K562 (cell line): Measurements from ENCODE around the gene LRRC75A. TPM values are rescaled to one million over a fixed set of nuclear protein-coding genes. Genes with fewer than 3 reads are reported as not detected.

ENCODE experiments used
- ATAC-seq: fragments of 200-7000 bp; cut with Tn5 transposase; 3 replicates; pipeline ENCODE4 v1.9.1; 2020; ENCODE audit warnings: moderate library complexity
- BruUV-seq: library from RNA; stranded (reverse); fragments of 400-500 nt; replicated peaks from 2 replicates; lab custom pipeline; 2021; lab: Mats Ljungman, UMichigan
- CTCF ChIA-PET: fragments of 300-600 bp; formaldehyde crosslinking; extraction: SDS; loops from one replicate; lab custom pipeline; 2021; ENCODE audit warnings: low intra/inter-chr PET ratio; lab: Yijun Ruan, JAX
- POLR2A ChIA-PET: fragments of 300-600, 350-650 bp; sonication (Branson Sonifier 250); formaldehyde crosslinking; extraction: SDS; loops from one replicate; lab custom pipeline; 2021; ENCODE audit warnings: antibody characterized with exemption, inconsistent platforms; lab: Yijun Ruan, JAX
- DNase-seq, 4 experiments: peaks; one replicate each; pipeline versions ENCODE4 v3.0.0 to v3.0.0-alpha.2; 2011 to 2018; ENCODE audit warnings: low spot score in 3 of 4, mixed read lengths in 3 of 4; ENCODE audit errors: extremely low read depth in 1 of 4
- FAIRE-seq: peaks from 2 replicates; lab custom pipeline; 2011; peaks lifted over from hg19 to GRCh38; lab: Jason Lieb, UNC
- H2AFZ ChIP-seq: 2 replicates; pipeline ENCODE4 v1.6.0; 2011; ENCODE audit warnings: low read depth, low read length, control low read depth, inconsistent platforms
- H3K27ac ChIP-seq: fragments of 200-600 bp; 3 replicates; pipeline ENCODE4 v1.8.0; 2011; ENCODE audit warnings: low read depth, mild to moderate bottlenecking, control low read depth, inconsistent platforms, low read length, moderate library complexity, mixed read lengths; ENCODE audit errors: extremely low read depth
- H3K27me3 ChIP-seq, 2 experiments: fragments of 300-600 bp in 1 of 2; 2 replicates in 1 of 2; 3 replicates in 1 of 2; pipeline versions ENCODE4 v1.6.0 to v1.8.0; 2011; ENCODE audit warnings: inconsistent platforms in 2 of 2, low read length in 2 of 2, mild to moderate bottlenecking in 1 of 2, mixed read lengths in 1 of 2, moderate library complexity in 1 of 2; ENCODE audit not compliant: control insufficient read depth in 2 of 2, insufficient read depth in 2 of 2
- H3K36me3 ChIP-seq: fragments of 300-600 bp; 3 replicates; pipeline ENCODE4 v1.8.0; 2011; ENCODE audit warnings: mild to moderate bottlenecking, low read length, inconsistent platforms; ENCODE audit not compliant: control insufficient read depth, insufficient read depth
- H3K4me1 ChIP-seq, 2 experiments: fragments of 200-600 bp in 1 of 2; replicated peaks in 1 of 2; 2 replicates in 1 of 2; 3 replicates in 1 of 2; pipeline versions ENCODE4 v1.5.1 to v1.8.0; 2011; ENCODE audit warnings: inconsistent platforms in 2 of 2, low read length in 2 of 2, mild to moderate bottlenecking in 1 of 2, mixed read lengths in 1 of 2, moderate library complexity in 1 of 2; ENCODE audit not compliant: control insufficient read depth in 2 of 2, insufficient read depth in 2 of 2
- H3K4me2 ChIP-seq: 2 replicates; pipeline ENCODE4 v1.6.1; 2011; ENCODE audit warnings: low read length, control low read depth, inconsistent platforms, mixed read lengths; ENCODE audit not compliant: insufficient read depth
- H3K4me3 ChIP-seq: fragments of 200-600 bp; sonication (generic), shearing (Covaris generic); 2 replicates; pipeline ENCODE4 v1.5.1; 2016; ENCODE audit warnings: control low read depth, inconsistent platforms
- H3K79me2 ChIP-seq: fragments of 200-600 bp; 3 replicates; pipeline ENCODE4 v1.8.0; 2011; ENCODE audit warnings: low read length, inconsistent platforms; ENCODE audit not compliant: control insufficient read depth, insufficient read depth
- H3K9ac ChIP-seq, 2 experiments: 2 replicates each; pipeline versions ENCODE4 v1.6.0 to v1.6.1; 2011; ENCODE audit warnings: low read depth in 2 of 2, low read length in 2 of 2, control low read depth in 1 of 2, inconsistent platforms in 1 of 2, mild to moderate bottlenecking in 1 of 2, mixed read lengths in 1 of 2; ENCODE audit not compliant: insufficient read depth in 1 of 2
- H3K9me1 ChIP-seq: one replicate; pipeline ENCODE4 v1.6.0; 2011; ENCODE audit warnings: inconsistent platforms, mild to moderate bottlenecking, low read length, moderate library complexity; ENCODE audit not compliant: control insufficient read depth, insufficient read depth
- H3K9me3 ChIP-seq: replicated peaks from 2 replicates; pipeline ENCODE4 v1.5.1; 2011; ENCODE audit warnings: low read depth, low read length, inconsistent platforms; ENCODE audit not compliant: control insufficient read depth, insufficient read depth
- H4K20me1 ChIP-seq: replicated peaks from 2 replicates; pipeline ENCODE4 v1.6.1; 2011; ENCODE audit warnings: low read length, inconsistent platforms, mixed read lengths; ENCODE audit not compliant: control insufficient read depth, insufficient read depth
- CHD1 ChIP-seq: fragments of 200-600 bp; sonication (generic); IDR thresholded peaks from one replicate; pipeline ENCODE4 v1.6.1; 2012; ENCODE audit warnings: mild to moderate bottlenecking, moderate library complexity, low read length, inconsistent platforms
- CREM ChIP-seq: IDR thresholded peaks from 2 replicates; pipeline ENCODE4 v1.6.1; 2014; ENCODE audit warnings: antibody characterized with exemption, low read depth
- EWSR1 ChIP-seq: fragments of 450-650 bp; IDR thresholded peaks from 2 replicates; pipeline ENCODE4 v1.6.1; 2018; ENCODE audit warnings: borderline replicate concordance, mild to moderate bottlenecking, low read depth, moderate library complexity; ENCODE audit not compliant: partially characterized antibody
- GTF2E2 ChIP-seq: fragments of 200-800 bp; sonication (Bioruptor generic); IDR thresholded peaks from 2 replicates; pipeline ENCODE4 v1.6.1; 2016; ENCODE audit warnings: missing genetic modification characterization, missing compliant biosample characterization
- HNRNPLL ChIP-seq: fragments of 200-400 bp; formaldehyde crosslinking; IDR thresholded peaks from 2 replicates; pipeline ENCODE4 v1.6.1; 2017; ENCODE audit warnings: low read length, low read depth, mild to moderate bottlenecking; ENCODE audit not compliant: poor library complexity, severe bottlenecking
- MED1 ChIP-seq: sonication (generic); formaldehyde crosslinking; IDR thresholded peaks from 2 replicates; pipeline ENCODE4 v1.8.1; 2023; ENCODE audit warnings: missing genetic modification reagents, borderline replicate concordance
- POLR2A ChIP-seq: fragments of 450-650 bp; conservative IDR thresholded peaks from 2 replicates; pipeline ENCODE4 v1.6.1; 2016
- POLR2AphosphoS2 ChIP-seq: IDR thresholded peaks from 2 replicates; pipeline ENCODE4 v1.6.1; 2012; ENCODE audit warnings: low read length, improper control_type of control experiment
- SUPT5H ChIP-seq: fragments of 450-650 bp; IDR thresholded peaks from 2 replicates; pipeline ENCODE4 v1.6.1; 2016
- ZEB2 ChIP-seq: fragments of 450-650 bp; IDR thresholded peaks from 2 replicates; pipeline ENCODE4 v1.6.1; 2016
- ZNF121 ChIP-seq: sonication (generic); formaldehyde crosslinking; conservative IDR thresholded peaks from 2 replicates; pipeline ENCODE4 v1.8.0; 2022; ENCODE audit warnings: missing genetic modification reagents
- ZNF717 ChIP-seq: fragments of 250-450 bp; sonication (Bioruptor Pico); IDR thresholded peaks from 2 replicates; pipeline ENCODE4 v1.5.0; 2021
- ZNF75A ChIP-seq: fragments of 450-650 bp; formaldehyde crosslinking; IDR thresholded peaks from 2 replicates; pipeline ENCODE4 v1.4.0; 2020; ENCODE audit warnings: mild to moderate bottlenecking
- WGBS: fragments of 100-300 bp; shearing (Covaris generic); methylation state at CpG from one replicate; pipeline ENCODE4 v1.1.6; 2016; ENCODE audit warnings: low coverage, mixed read lengths; ENCODE audit not compliant: insufficient coverage; ENCODE audit errors: missing lambda C conversion rate; 5-methylcytosine and 5-hydroxymethylcytosine counted together
- in situ Hi-C: fragments of 300-500 bp; cut with MboI; formaldehyde crosslinking; loops from 4 replicates; pipeline ENCODE4 v1.15.0; 2018; ENCODE audit warnings: inconsistent platforms, mixed read lengths
- intact Hi-C: fragments of 100-400 bp; cut with micrococcal nuclease; formaldehyde crosslinking; loops from 2 replicates; pipeline ENCODE4 v1.14.2; 2022
- polyA plus RNA-seq, 8 experiments: library from polyadenylated mRNA; depleted of rRNA in 4 of 8; stranded (reverse) in 5 of 8; unstranded in 3 of 8; fragments of >200 nt; fragmentation: Nextera tagmentation in 2 of 8; fragmentation: Illumina TruSeq in 1 of 8; extraction: Ambion mirVana in 2 of 8; extraction: Trizol in 1 of 8; gene quantifications; 2 replicates each; pipeline versions ENCODE4 v1.2.1 to v1.2.3, GENCODE V29; 2011 to 2014; ENCODE audit warnings: inconsistent platforms in 1 of 8, missing spikeins in 1 of 8
- total RNA-seq, 7 experiments: library from RNA; depleted of rRNA in 6 of 7; stranded (reverse); fragments of >200 nt in 6 of 7; fragmentation: Illumina TruSeq in 2 of 7; extraction: Trizol in 2 of 7; gene quantifications; 2 replicates each; pipeline versions ENCODE4 v1.2.1 to v1.2.3, GENCODE V29; 2011 to 2021; ENCODE audit warnings: low replicate concordance in 1 of 7
- TF ChIP-seq, protein P1 (sequence below): fragments of 450-650 bp; IDR thresholded peaks from 2 replicates; pipeline ENCODE4 v1.6.1; 2018; ENCODE audit not compliant: partially characterized antibody

Gene LRRC75A
- total and polyA plus RNA-seq, 9 of the 15 experiments (the other 6 are each of a cell fraction or from before 2014, with no cell fraction given), result 0.04 to 0.34 (median 0.08) TPM; not detected in 5

DNA sequence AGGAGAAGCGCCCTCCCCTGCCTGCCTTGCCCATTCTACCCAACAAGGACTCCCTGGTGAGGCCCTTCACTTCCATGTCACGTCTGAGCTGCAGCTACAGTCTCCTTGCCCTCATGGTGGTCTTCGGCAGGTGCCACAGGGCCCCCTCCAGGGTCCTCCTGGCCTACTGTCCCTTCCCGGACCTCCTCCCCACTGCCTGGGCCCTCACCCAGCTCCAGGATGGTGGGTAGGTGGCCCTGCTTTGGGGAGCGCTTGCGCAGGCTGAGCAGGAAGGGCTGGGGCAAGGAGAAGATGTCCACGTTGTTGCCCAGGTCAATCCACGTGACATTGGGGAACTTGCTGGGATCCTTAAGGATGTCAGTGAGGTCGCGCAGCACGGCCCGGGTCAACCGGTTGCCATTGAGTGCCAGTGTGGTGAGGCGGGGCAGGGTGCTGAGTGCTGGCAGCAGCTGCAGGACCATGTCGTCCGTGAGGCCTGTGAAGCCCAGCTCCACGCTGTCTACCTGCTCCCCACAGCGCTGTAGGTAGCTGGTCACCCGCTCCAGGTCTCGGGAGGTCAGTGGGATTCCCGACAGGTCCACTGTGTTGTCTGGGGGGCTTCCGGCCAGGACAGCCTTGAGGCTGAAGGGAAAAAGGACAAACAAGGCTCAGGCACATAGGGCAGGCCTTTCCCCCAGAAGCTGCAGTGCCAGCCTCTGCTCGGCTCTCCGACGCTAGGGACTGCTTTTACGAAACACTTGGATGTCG lies 48.3 kb downstream of the LRRC75A start (continued):
- TF ChIP-seq ZNF121 (no peak), MED1 (no peak), CREM (no peak)

DNA sequence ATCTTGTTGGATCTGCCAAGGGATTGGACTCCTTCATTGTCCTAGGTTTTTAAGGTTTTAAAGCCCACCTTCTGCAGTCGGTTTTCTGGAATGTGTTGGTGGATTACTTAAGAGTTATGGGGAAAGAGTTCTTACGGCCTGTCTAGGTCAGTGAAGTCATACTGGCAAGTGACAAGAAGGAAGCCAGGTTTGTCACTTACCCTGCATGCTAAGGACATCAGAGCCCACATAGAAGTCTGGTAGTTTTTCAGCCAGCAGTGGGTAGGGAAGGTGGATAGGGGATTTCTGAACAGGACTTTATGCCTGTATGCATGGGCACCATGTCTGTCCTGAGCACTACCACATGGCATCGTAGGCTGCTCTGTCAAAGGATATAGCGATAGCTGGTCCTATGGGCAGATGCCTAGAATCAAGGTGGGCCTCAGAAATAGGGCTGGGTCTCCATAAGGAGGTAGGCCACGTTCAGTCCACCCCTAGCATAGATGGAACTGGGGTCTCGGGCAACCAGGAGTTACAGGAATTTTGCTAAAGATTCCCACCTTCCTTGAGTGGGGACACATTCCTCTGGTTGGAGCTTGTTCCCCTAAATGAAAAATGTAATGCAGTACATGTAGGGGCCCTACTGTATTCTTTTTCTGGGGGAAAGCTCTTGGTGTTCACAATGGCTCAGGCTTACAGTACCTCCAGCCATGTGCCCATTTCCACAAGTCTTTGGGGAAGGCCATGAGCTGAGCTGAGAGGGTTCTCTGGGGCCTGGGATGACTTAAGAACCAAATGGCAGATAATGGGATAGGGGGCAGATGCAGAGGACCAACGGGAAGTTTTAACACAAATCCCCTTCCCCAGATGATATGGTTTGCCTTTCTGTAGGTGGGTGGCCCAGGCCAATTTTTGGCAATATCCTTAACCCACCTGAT lies 49.1 kb downstream of the LRRC75A start:
- no peak overlapping the region for H2AFZ ChIP-seq
- no peaks in the 10 kb centered on the region for H3K27me3 ChIP-seq
- H3K36me3 ChIP-seq, result peaks cover 79% of the 10 kb centered on the region
- peak overlapping the region; percentile 99; the same call in 1 of the 2 replicates for H3K4me3 ChIP-seq
- peaks cover 10% of the 10 kb centered on the region for H3K9me1 ChIP-seq
- FAIRE-seq (no peak), ATAC-seq (no peak)
- POLR2A ChIA-PET, result interaction anchor here (0.5 to 5.5 kb wide), 4 partner anchors 9 to 700 kb away, joined by 3 to 31 read pairs (median 4); no protein-coding TSS in a partner anchor
- H3K27ac ChIP-seq, result peak overlapping the region; percentile 91
- peak overlapping the region; percentile 88 to 98 for H3K9ac ChIP-seq
- CTCF ChIA-PET, result no interaction called here
- TF ChIP-seq ZNF717 (CRISPR knock-in tag) (0 out of 2 replicates have a peak, but pooled peaks have one; percentile 29), SUPT5H (peak; percentile 40), ZNF75A (CRISPR knock-in tag) (no peak), GTF2E2 (tag) (0 out of 2 replicates have a peak, but pooled peaks have one; percentile 24), POLR2A (peak; percentile 71), ZEB2 (no peak), CHD1 (peak; percentile 44), HNRNPLL (no peak), EWSR1 (peak; percentile 70), POLR2AphosphoS2 (peak; percentile 54; the same call in 1 of the 2 replicates)
- TF ChIP-seq, protein P1, sequence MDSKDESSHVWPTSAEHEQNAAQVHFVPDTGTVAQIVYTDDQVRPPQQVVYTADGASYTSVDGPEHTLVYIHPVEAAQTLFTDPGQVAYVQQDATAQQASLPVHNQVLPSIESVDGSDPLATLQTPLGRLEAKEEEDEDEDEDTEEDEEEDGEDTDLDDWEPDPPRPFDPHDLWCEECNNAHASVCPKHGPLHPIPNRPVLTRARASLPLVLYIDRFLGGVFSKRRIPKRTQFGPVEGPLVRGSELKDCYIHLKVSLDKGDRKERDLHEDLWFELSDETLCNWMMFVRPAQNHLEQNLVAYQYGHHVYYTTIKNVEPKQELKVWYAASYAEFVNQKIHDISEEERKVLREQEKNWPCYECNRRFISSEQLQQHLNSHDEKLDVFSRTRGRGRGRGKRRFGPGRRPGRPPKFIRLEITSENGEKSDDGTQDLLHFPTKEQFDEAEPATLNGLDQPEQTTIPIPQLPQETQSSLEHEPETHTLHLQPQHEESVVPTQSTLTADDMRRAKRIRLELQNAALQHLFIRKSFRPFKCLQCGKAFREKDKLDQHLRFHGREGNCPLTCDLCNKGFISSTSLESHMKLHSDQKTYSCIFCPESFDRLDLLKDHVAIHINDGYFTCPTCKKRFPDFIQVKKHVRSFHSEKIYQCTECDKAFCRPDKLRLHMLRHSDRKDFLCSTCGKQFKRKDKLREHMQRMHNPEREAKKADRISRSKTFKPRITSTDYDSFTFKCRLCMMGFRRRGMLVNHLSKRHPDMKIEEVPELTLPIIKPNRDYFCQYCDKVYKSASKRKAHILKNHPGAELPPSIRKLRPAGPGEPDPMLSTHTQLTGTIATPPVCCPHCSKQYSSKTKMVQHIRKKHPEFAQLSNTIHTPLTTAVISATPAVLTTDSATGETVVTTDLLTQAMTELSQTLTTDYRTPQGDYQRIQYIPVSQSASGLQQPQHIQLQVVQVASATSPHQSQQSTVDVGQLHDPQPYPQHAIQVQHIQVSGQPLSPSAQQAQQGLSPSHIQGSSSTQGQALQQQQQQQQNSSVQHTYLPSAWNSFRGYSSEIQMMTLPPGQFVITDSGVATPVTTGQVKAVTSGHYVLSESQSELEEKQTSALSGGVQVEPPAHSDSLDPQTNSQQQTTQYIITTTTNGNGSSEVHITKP, result peak; percentile 47
- TF ChIP-seq, all 486 proteins: peak for 8
- Histone ChIP-seq H4K20me1 (peaks cover 56% of the 10 kb centered on the region), H3K4me2 (peak overlapping the region; percentile 99), H3K79me2 (peaks cover 71% of the 10 kb centered on the region), H3K9me3 (no peaks in the 10 kb centered on the region), H3K4me1 (peaks cover 23 to 31% of the 10 kb centered on the region in 2 experiments)
- BruUV-seq, result no TSS peak
- DNase-seq, result no peak
- in situ Hi-C loops (no loop called here), intact Hi-C loops (no loop called here)
- WGBS, result 54% methylated on average over 7 of the region's 7 CpGs
